Coronary artery (tissue), 2 donors: ENCODE measurements around the gene GRPEL1.

ENCODE experiments used
- DNase-seq: peaks from one replicate; pipeline ENCODE4 v3.0.0-alpha.2; 2017; ENCODE audit warnings: low spot score
- H3K27ac ChIP-seq, 2 donors: fragments of 200-600 bp; sonication (generic); one replicate each; pipeline ENCODE4 v1.5.1; 2016 to 2019
- H3K4me3 ChIP-seq: fragments of 200-600 bp; sonication (generic); 2 replicates; pipeline ENCODE4 v1.5.1; 2016; ENCODE audit warnings: mild to moderate bottlenecking, moderate library complexity
- TF ChIP-seq, protein P1 (sequence below): fragments of 200-600 bp; sonication (generic); IDR thresholded peaks from one replicate; pipeline ENCODE4 v1.5.1; 2019; ENCODE audit warnings: antibody characterized with exemption

GRPEL1 gene

DNA sequence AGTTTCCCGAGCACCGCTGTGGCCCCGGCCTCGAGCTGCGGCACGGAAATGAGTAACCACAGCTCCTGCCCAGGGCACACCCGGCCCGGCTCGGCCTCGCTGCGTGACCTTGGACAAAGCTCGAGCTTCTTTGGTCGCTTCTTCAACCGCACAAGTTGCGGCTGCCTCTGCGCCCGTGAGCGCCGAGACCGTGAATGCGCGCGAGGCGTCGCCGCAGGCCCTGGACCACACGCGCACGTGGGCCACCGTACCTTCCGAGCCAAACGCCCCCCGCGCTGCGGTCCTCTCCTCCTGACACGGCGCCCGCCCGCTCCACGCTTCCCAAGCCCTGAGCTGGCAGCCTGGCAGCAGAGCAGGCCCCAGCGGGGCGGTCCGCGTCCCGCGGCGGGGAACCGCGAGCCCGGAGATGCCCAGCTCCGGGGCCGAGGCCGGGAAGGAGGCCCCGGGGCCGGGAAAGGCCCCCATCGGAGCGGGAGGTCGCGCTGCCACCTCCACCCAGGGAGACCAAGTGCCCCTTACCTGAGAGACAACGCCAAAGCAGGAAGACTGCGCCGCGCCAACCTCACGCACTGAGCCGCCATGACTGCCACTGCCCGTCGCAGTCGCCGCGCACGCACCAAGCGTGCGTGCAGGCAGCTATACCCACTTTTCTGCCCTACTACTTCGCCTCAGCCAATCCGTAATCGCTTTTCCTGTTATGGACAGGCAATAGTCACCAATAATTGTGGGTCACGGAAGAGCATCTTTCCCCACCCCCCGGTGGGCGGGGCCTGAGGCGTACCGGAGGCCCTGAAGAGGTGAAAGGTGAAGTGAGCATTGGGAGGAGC lies at the start of gene GRPEL1:
GRPEL1 (minus strand) TSS at position 613 of the 827 bp plus-strand sequence; CDS start at position 581, 32 bp downstream.
- H3K27ac ChIP-seq: peak within 1 kb of the TSS; percentile 84 to 89
- TF ChIP-seq, protein P1, sequence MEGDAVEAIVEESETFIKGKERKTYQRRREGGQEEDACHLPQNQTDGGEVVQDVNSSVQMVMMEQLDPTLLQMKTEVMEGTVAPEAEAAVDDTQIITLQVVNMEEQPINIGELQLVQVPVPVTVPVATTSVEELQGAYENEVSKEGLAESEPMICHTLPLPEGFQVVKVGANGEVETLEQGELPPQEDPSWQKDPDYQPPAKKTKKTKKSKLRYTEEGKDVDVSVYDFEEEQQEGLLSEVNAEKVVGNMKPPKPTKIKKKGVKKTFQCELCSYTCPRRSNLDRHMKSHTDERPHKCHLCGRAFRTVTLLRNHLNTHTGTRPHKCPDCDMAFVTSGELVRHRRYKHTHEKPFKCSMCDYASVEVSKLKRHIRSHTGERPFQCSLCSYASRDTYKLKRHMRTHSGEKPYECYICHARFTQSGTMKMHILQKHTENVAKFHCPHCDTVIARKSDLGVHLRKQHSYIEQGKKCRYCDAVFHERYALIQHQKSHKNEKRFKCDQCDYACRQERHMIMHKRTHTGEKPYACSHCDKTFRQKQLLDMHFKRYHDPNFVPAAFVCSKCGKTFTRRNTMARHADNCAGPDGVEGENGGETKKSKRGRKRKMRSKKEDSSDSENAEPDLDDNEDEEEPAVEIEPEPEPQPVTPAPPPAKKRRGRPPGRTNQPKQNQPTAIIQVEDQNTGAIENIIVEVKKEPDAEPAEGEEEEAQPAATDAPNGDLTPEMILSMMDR: no peak
- peak within 1 kb of the TSS; percentile 84 for H3K4me3 ChIP-seq
- peak; percentile 100 for DNase-seq

DNA sequence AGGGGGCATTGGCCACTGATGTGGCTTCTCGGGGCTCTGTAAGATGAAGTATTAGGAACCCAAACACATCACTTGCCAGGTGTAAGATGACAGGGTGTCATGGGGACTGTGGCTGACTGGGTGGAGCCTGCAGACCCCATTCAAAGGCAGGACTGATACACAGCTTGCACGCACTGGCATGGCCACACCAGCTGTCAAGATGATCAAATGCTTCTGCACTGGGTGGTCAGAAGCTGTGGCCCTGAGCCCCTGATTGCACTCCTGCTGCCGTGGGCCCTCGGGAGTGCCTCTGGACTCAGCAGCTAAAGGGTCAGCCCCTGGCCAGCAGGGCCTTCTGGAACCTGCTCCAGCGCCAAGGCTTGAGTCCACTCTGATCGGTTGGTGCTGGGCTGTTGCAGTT lies 48.8 kb upstream of the GRPEL1 start:
- no peak overlapping the region for H3K4me3 ChIP-seq
- no peak for DNase-seq
- TF ChIP-seq, protein P1: no peak
- H3K27ac ChIP-seq: no peak overlapping the region

DNA sequence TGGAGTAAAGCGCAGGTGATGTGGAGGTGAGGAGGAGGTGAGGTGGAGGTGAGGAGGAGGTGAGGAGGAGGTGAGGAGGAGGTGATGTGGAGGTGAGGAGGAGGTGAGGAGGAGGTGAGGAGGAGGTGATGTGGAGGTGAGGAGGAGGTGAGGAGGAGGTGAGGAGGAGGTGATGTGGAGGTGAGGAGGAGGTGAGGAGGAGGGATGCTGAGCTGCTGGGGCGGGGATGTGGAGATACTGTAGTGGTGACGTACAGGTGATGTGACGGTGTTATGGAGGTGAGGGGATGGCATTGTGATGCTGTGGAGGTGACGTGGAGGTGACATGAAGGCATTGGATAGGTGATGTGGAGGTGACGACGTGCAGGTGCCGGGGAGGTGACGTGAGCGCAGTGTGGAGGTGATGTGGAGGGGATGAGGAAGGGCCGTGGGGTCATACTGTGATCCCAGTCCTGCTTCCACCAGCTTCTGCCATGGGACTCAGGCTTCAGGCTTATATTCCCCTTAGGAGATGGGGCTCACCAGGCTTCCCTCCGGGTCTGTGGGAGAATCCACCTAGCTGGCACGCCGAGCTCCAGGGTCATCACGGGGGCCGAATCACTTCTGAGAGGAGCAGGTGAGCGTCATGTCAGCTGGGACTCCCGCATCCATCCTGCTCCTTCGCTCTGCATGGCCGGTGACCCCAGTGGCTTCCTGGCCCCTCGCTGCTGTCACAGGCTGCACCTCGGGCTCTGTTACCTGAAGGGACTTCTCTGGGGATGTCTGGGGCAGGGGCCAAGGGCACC lies 47.9 kb upstream of the GRPEL1 start:
- Histone ChIP-seq H3K4me3 (no peak overlapping the region), H3K27ac (no peak overlapping the region)
- TF ChIP-seq, protein P1: no peak
- no peak for DNase-seq

DNA sequence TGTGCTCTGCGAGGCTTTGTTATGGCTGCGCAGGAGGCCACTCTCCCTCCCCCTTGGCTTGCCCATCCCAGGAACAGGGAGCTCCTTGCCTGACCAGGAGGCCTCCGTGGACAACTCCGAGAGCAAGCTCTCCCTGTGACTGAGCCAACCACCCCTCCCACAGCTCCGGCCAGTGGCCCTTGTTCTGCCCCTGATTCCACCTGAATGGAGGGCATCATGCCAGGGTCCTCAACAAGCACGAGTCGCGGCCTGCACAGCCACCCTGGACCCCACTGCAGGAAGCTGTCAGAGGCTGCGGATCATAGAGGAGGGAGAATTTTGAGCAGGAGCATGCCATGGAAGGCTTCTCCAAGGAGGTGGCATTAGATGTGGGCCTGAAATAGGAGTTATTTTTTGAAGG lies 44.8 kb upstream of the GRPEL1 start:
- TF ChIP-seq, protein P1: no peak
- Histone ChIP-seq H3K4me3 (no peak overlapping the region), H3K27ac (no peak overlapping the region)
- no peak for DNase-seq

DNA sequence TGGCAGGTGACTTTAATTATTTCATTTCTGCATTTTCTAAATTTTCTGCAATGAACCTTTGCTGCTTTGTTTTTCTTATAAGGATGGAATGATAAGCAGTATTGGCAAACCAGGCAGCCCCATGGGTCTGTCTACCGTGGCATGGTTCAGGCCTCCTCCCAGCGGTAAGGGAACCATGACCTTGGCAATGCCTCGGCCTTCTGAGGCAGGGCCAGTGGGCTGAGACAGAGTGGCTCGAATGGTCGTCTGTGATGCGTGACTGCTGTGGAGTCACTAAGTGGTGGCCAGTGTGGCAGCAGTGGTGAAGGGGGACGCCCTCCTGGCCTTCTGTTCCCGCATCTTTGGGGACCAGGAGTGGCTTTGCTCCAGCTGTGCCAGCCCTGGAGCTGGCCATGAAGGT lies 43.6 kb upstream of the GRPEL1 start:
- Histone ChIP-seq H3K4me3 (no peak overlapping the region), H3K27ac (no peak overlapping the region)
- no peak for DNase-seq
- TF ChIP-seq, protein P1: no peak

DNA sequence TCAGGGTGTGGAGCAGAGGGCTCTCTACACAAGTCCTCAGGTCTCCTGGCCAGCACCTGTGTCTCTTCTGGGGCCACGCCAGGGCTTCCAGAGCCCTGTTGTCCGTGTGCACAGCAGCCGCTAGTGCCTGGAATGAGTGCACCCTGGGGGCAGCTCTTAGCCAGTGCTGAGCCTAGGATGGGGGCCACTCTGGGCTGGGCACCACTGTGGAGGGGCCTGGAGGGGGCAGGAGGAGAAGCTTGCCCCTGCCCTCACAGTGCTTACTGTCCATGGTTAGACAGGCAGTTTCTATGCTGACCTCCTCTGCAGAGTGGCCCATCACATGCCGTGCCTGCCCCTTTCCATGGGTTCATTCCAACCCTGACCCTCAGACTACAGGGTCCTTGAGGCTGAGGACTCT lies 42.7 kb upstream of the GRPEL1 start:
- Histone ChIP-seq H3K4me3 (no peak overlapping the region), H3K27ac (no peak overlapping the region)
- DNase-seq: no peak
- TF ChIP-seq, protein P1: no peak
